KOPT-K1 (cell line): Measurements from ENCODE around the gene OBP2A.
"Not testable (repeated sequence)": the region's sequence is repeated elsewhere in the genome, so short reads cannot be mapped to it uniquely, and the experiment has no call there.

Experiments
- H3K27ac ChIP-seq: fragments of 200-600 bp; sonication (generic); 2 replicates; pipeline ENCODE4 v1.5.1; 2016; ENCODE audit warnings: antibody characterized with exemption, mild to moderate bottlenecking, low read depth, low read length; ENCODE audit not compliant: poor library complexity, severe bottlenecking
- H3K36me3 ChIP-seq: fragments of 200-600 bp; sonication (generic); 2 replicates; pipeline ENCODE4 v1.5.1; 2017; ENCODE audit warnings: antibody characterized with exemption, mild to moderate bottlenecking, low read length, moderate library complexity; ENCODE audit not compliant: insufficient read depth
- H3K9me3 ChIP-seq: fragments of 200-600 bp; sonication (generic); 2 replicates; pipeline ENCODE4 v1.5.1; 2017; ENCODE audit warnings: antibody characterized with exemption, low read length, mild to moderate bottlenecking; ENCODE audit not compliant: insufficient read depth, poor library complexity, severe bottlenecking

OBP2A gene

DNA sequence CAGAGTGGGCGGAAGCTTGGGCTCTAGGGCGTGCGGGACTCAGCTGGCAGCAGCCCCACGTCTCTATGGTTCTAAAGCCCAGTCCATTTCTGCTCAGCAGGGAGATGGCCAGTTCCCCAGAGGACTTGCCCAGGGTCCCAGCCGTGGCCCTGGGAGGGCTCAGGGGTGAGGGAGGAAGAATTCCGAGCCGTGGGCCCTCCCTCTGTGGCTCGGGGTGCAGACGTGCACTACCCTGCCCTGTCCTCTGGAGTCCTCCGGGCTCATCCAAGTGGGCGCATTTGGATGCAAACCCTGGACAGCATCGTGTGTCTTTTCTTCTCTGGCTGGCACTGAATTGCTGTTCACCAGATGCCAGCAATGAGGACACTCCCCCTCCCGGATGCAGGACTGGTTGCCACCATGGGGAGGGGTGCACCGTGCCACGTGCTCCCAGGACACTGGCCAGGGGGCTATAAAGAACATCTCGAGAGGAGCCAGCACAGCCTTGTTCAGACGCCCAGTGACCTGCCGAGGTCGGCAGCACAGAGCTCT lies at the start of gene OBP2A:
Gene OBP2A, plus strand, starts transcription at position 481 of the 531 bp plus-strand sequence. CDS start 55 bp downstream, outside the sequence.
- not testable (repeated sequence) for H3K36me3 ChIP-seq, H3K9me3 ChIP-seq, H3K27ac ChIP-seq

GRCh38 chr9:135498381-135499126 lies 47.4 kb upstream of the OBP2A start:
- peaks cover 18% of the 10 kb centered on the region for H3K36me3 ChIP-seq
- no peak overlapping the region for H3K27ac ChIP-seq
- no peaks in the 10 kb centered on the region for H3K9me3 ChIP-seq

DNA sequence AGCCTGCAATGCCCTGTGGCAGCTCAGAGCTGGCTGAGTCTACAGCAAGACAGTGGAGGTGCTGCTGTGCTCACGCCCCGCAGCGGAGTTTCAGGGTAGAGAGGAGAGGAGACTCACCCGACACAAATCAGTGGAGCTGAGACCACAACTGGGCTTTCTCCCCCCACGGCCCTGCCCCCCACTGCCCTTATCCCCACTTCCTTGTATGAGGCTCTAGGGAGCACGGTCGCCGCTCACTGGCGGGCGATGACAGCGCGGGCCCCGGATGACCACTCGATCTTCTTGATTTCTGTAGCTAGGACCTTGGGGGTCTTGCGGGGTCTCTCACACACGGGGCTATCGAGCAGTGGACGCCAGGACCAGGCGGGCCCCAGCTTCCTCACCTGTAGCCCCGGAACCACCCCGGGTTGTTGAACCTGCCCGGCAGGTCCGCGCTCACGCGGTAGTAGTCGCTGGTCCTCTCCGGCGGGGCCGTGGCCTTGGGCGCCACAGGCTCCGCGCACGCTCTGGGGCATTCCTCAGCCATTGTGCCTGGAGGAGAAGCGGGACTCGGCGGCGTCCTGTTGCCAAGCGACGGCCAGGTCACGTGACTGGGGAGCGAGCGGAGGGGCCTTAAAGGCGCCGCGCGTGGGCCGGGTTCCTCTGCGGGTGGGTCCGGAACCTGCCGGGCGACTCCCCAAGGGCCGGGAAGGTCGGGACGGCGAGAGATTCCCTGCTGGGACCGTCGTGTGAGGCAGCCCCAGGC lies 46.4 kb upstream of the OBP2A start:
- Histone ChIP-seq H3K27ac (peak overlapping the region; percentile 76), H3K9me3 (no peaks in the 10 kb centered on the region), H3K36me3 (peaks cover 28% of the 10 kb centered on the region)

- peaks cover 34% of the 10 kb centered on the region for H3K36me3 ChIP-seq
- no peaks in the 10 kb centered on the region for H3K9me3 ChIP-seq
- H3K27ac ChIP-seq, result peak overlapping the region; percentile 76
Measured at GRCh38 chr9:135500071-135500524, 45.8 kb upstream of the OBP2A start.

GRCh38 chr9:135500525-135501260 lies 45.2 kb upstream of the OBP2A start, which contains the start of gene MRPS2:
Gene MRPS2 (plus strand): TSS chr9:135500682. CDS start chr9:135500711, 29 bp downstream.
- H3K27ac ChIP-seq, result peak within 1 kb of the TSS; percentile 76
- peaks cover 37% of the 10 kb centered on the region for H3K36me3 ChIP-seq
- no peaks in the 10 kb centered on the region for H3K9me3 ChIP-seq

DNA sequence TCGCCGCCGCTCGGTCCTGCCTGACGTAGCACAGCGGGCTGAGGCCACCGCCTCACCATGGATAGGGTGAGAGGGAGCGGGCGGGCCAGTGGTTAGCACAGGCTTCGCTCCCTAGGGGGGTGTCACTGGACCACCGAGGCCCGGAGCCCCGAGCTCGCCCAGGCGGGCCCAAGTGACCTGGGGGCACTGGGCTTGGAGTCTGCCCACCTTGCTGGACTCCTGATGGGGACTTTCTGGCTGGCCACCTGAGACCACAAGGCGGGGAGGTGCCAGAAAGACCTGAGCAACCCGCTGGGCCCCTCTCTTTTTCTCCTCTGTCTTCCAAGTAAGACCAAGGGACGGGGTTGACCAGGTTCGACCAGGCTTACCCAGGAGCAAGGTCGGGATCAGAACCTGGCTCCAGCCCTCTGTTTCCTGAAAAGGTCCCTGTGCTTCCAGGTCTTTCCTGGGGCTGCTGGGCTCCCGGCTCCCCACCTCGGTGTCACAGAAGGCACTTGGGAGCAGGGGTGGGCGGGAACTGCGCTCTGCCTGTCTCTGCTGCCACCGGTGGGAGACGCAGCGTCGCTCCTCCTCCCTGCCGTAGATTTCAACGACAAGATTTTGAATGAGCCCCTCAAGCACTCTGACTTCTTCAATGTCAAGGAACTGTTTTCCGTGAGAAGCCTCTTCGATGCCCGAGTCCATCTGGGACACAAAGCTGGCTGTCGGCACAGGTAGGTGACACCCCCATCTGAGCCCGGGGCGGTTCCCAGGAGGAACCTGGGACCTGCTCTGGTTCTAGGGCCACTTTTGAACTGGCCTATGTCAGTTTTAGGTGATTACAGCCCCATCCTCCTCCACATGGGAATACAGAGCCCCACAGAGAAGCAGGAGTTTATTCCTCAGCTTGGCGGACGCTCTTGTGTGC lies 44.4 kb upstream of the OBP2A start:
- H3K36me3 ChIP-seq, result peaks cover 37% of the 10 kb centered on the region
- no peaks in the 10 kb centered on the region for H3K9me3 ChIP-seq
- peak overlapping the region; percentile 76 for H3K27ac ChIP-seq

- H3K36me3 ChIP-seq, result peaks cover 37% of the 10 kb centered on the region
- no peak overlapping the region for H3K27ac ChIP-seq
Measured at GRCh38 chr9:135502168-135502872, 43.6 kb upstream of the OBP2A start.

GRCh38 chr9:135502873-135503321 lies 43.0 kb upstream of the OBP2A start:
- Histone ChIP-seq H3K27ac (no peak overlapping the region), H3K9me3 (no peaks in the 10 kb centered on the region), H3K36me3 (peaks cover 37% of the 10 kb centered on the region)

More at GRCh38 chr9:135502168-135502872, 43.6 kb upstream of the OBP2A start:
- no peaks in the 10 kb centered on the region for H3K9me3 ChIP-seq

DNA sequence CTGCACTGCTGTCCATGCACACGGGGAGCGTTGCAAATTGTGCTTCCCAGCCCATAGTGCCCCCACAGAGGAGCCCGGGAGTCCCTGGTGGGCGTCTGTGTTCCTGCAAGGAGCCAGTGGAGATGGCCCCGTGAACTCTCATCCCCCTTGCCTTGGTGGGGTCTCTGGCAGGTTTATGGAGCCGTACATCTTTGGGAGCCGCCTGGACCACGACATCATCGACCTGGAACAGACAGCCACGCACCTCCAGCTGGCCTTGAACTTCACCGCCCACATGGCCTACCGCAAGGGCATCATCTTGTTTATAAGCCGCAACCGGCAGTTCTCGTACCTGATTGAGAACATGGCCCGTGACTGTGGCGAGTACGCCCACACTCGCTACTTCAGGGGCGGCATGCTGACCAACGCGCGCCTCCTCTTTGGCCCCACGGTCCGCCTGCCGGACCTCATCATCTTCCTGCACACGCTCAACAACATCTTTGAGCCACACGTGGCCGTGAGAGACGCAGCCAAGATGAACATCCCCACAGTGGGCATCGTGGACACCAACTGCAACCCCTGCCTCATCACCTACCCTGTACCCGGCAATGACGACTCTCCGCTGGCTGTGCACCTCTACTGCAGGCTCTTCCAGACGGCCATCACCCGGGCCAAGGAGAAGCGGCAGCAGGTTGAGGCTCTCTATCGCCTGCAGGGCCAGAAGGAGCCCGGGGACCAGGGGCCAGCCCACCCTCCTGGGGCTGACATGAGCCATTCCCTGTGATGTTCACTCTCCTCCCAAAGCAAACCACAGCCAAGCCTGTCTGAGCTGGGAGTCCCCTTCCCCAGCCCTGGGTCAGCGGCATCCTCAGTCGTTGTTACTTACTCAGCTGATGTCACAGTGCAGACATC lies 42.3 kb upstream of the OBP2A start:
- Histone ChIP-seq H3K36me3 (peaks cover 37% of the 10 kb centered on the region), H3K9me3 (no peaks in the 10 kb centered on the region), H3K27ac (no peak overlapping the region)

- Histone ChIP-seq H3K36me3 (peaks cover 37% of the 10 kb centered on the region), H3K9me3 (no peaks in the 10 kb centered on the region), H3K27ac (no peak overlapping the region)
Measured at GRCh38 chr9:135504262-135505243, 41.4 kb upstream of the OBP2A start.

DNA sequence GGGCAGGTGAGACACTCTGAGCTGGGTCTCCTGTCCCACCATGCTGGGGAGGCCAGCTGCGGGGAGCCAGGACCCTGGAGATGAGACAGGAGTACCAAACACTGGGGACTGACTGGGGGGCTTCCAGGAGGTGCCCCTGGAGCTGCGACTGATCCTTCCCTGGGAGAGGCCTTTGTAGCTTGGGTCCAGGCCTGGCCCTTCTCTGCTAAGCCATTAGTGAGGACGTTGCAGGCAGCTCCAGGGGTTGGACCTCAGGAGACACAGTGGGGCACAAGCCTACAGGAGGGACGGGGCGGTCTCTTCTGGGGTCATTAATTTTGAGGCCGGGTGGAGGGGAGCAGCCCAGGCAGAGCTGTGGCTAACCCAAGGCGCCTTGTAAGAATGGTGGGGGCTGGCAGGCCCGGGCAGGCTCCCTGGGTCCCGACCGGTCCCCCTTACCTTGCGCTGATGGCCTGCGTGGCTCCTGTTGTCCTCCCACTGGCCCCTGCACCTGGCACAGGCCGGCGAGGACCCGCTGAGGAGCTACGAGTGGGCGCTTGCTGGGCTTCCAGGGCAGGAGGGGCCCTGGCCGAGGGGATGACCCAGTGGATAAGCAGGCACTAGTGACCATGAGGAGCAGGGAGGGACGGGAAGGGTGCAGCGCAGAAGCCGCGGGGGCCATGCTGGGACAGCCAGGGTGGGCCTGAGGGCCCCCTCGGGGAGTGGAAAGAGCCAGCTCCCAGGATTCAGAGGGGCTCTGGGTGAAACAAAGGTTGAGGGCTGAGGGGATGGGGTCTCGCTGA lies 40.3 kb upstream of the OBP2A start:
- H3K9me3 ChIP-seq, result no peaks in the 10 kb centered on the region
- H3K27ac ChIP-seq, result no peak overlapping the region
- peaks cover 37% of the 10 kb centered on the region for H3K36me3 ChIP-seq
